G401 (cell line): Measurements from ENCODE around the gene KCNMA1. TPM values are rescaled to one million over a fixed set of nuclear protein-coding genes. Genes with fewer than 3 reads are reported as not detected.
"Not testable (repeated sequence)": the region's sequence is repeated elsewhere in the genome, so short reads cannot be mapped to it uniquely, and the experiment has no call there.

Source experiments
- DNase-seq: peaks from one replicate; pipeline ENCODE4 v3.0.0-alpha.2; 2015; ENCODE audit warnings: low spot score
- in situ Hi-C: cut with HindIII; loops from 2 replicates; pipeline ENCODE4 v1.10.0; 2016; ENCODE audit warnings: low sequenced_read_pairs, mixed read lengths
- total RNA-seq: library from RNA; depleted of rRNA; stranded (reverse); fragments of >200 nt; shearing (Covaris generic); gene quantifications from 2 replicates; pipeline ENCODE4 v1.2.3, GENCODE V29; 2014

KCNMA1 gene
- total RNA-seq, 1 experiment from 2014 or later = 0.81 TPM

DNA sequence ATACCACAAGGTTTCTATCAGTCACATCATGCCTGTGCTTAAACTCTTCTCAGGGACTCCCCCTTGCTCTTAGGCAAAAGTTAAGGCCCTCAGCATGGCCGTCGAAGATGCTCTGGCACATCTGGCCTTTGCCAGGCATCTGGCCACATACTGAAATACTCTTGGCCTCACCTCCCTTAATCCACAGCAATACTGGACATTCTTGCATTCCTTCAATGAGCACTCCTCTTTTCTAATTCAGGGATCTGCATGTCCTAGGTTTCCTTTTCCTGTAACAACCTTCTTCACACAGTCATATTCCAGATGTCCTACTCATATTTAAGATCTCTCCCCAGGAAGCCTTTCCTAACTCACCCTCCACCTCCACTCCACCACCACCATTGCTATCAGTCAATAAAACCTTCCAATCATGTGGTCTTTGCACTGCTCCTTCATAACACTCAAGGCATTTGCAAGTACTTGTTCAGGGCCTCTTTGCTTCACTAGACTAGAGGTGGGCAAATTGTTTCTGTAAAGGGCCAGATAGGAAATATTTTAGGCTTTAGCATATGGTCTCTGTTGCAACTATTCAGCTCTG, 216.6 kb downstream of the KCNMA1 start:
- in situ Hi-C loops = no loop called here
- no peak for DNase-seq

GRCh38 chr10:77419979-77420378, 217.6 kb downstream of the KCNMA1 start:
- in situ Hi-C loops = no loop called here
- no peak for DNase-seq

DNA sequence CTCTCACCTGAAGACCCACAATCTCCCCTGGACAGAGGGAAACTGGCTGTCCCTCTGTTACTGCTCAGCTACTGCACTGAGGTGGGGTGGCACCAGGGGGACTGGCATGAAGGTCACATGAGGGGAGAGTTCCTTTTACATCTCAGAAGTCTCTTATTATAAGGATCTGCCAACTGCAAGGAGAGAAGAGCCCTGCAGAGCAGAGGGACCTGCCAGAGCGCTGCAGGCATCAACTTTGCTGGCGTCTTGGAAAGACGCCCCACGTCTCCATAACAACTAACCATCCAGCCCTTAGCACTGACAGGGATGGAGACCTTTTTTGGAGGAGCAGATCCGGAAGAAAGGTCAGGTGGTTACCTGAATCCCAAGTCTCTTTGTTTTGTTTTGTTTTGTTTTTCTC, 218.6 kb downstream of the KCNMA1 start:
- no peak for DNase-seq
- in situ Hi-C loops = no loop called here

- in situ Hi-C loops = no loop called here
- DNase-seq = no peak
These were observed 219.6 kb downstream of the KCNMA1 start for GRCh38 chr10:77417806-77418640.

DNA sequence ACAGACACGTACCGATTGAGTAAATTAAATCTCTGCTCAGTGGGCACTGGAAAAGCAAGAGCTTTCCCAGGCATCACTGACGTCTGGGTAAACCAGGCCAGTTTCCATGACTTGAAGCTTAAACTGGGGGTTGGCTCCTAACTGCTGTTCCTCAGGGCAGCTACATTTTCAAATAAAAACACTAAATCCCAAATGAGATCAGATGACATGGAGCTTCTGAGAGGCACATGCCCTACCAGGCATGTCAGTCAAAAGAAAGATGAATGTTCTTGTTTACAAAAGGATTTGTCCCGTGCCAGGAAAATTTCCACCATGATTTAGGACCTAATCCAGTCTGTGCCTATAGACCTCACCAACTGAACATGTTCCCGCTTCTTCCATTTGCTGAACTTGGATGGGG, 220.2 kb downstream of the KCNMA1 start:
- no peak for DNase-seq
- in situ Hi-C loops = no loop called here

GRCh38 chr10:77416311-77417135, 221.1 kb downstream of the KCNMA1 start:
- in situ Hi-C loops = no loop called here

GRCh38 chr10:77415313-77415960, 222.2 kb downstream of the KCNMA1 start:
- in situ Hi-C loops = no loop called here
- DNase-seq = no peak

More at GRCh38 chr10:77416311-77417135, 221.1 kb downstream of the KCNMA1 start:
- no peak for DNase-seq

DNA sequence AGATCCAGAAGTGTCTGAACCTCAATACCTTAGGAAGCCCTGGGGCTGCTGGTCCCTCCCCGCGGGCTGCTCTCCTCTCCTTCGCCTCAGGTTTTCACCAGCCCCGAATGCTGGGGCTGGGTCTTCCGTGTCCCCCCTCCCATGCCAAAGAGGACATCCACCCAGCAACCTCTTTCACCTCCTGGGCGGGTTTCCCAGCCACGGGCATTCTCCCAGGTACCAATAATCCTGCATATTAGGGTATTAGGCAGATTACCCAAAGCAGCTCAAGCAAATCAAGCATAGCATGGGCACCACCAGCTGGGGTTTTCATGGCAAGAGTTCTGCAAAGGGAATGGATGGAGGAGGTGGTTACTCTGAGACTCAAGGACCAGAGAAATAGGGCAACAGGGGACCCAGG, 224.4 kb downstream of the KCNMA1 start:
- DNase-seq = no peak
- in situ Hi-C loops = no loop called here

- in situ Hi-C loops, DNase-seq: not testable (repeated sequence)
These were observed 225.0 kb downstream of the KCNMA1 start for GRCh38 chr10:77412573-77413133.

DNA sequence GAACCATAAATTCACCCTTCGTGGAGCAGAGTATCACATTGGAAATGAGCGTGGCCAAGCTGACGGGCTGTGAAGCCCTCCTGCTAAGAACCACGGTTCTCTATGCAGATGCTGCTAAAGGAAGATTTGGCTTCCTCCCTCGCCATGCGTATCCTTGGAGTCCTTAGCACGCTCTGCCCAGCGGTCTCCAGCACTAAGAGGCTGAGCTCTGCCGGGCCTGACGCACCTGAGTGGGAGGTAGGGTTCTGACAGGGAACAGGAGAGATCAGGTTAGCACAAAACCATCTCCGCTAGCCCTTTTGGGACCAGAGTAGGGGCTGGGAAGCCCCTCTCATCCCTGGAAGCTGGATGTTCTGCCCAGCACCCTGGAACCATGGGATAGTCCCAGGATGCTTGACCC, 225.8 kb downstream of the KCNMA1 start:
- no peak for DNase-seq
- in situ Hi-C loops = no loop called here

DNA sequence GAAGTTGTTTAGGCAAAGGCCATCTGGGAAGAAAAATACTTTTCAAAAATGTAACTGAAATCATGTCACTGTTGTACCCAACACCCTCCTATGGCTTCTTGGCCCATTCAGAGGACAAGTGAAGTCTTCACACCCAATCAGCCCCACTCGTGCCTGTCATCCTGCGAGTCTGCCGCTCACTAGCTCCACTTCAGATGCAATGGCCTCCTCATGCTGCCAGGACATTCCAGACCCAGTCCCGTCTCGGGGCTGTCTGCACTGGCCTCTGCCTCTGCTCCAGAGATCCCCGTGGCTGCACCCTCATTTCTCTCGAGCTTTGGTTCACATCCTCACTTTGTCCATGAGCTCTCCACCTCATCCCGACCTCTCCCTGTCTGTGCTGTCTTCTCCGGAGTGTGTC, 227.1 kb downstream of the KCNMA1 start:
- no peak for DNase-seq

DNA sequence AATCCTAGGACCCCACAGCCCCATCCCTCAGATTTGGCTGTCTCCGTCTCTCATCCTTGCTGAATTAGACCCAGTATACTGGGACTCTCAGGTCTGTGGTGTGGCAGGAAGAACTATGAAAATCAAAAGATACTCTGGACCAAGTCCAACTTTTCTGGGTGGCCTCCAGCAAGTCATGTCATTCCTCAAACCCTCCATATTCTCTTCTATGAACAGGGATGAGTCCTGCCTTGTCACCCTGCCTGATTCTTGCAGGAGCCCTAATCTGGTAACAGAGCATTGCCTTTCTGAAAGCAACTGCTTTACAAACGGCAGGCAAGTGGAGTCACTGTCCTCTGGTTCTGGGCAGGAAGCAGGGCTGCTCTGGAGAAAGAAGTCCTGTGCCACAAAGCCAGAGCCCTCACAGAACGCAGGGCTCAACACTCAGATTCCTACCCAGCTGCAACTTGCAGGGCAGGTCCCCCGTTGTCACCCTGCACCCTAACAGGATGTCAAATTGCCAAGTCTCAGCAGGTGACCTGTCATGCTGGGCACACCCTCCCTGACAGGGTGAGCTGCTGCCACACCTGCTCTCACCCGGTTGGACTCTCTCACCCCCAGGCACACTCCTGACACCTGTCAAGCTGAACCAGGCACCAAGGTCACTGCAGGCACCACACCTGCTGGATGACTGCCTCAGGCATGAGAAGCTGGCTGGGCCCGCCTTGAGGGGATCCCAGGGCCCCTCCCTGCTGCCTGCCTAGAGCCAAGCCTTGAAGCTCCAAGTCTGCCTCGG, 227.7 kb downstream of the KCNMA1 start:
- in situ Hi-C loops = no loop called here
- DNase-seq = no peak

More for the DNA sequence above, 227.1 kb downstream of the KCNMA1 start:
- in situ Hi-C loops = no loop called here

GRCh38 chr10:77408259-77408658, 229.3 kb downstream of the KCNMA1 start:
- no peak for DNase-seq
- in situ Hi-C loops = no loop called here

DNA sequence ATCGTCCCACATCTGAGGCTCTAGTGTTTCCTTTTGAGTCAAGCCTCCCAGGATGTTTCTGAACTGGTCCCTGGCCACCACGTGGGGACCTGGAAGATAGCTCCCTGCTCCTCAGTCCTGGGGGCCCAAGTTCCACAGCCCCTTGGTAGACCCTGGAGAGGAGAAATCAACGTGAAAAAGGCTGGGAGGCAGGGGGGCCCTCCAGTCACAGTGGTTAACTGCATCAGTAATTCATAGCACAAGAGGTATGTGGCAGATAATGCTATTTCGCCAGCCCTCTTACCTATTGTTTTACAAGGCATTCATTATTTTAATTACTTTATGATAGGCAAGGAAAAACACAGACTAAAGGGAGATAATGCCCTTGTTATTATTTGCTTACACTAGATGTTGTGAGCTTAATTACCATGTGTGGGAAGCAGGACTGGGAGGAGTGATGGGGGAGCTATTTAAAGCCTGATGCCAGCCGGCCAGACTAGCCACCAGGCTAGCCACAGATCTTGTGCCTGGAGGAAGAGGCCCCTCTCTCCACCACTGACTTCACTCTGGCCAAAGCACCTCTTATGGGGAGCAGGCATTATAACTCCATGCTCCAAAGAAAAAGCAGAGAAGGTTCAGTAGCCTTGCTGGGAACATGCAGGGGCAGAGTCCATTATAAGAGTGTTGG, 230.7 kb downstream of the KCNMA1 start:
- in situ Hi-C loops = no loop called here

GRCh38 chr10:77405771-77406241, 231.8 kb downstream of the KCNMA1 start:
- DNase-seq = no peak
- in situ Hi-C loops = no loop called here

More for the DNA sequence above, 230.7 kb downstream of the KCNMA1 start:
- DNase-seq = no peak

- in situ Hi-C loops = no loop called here
- DNase-seq = no peak
These were observed 232.8 kb downstream of the KCNMA1 start for GRCh38 chr10:77404810-77405209.

DNA sequence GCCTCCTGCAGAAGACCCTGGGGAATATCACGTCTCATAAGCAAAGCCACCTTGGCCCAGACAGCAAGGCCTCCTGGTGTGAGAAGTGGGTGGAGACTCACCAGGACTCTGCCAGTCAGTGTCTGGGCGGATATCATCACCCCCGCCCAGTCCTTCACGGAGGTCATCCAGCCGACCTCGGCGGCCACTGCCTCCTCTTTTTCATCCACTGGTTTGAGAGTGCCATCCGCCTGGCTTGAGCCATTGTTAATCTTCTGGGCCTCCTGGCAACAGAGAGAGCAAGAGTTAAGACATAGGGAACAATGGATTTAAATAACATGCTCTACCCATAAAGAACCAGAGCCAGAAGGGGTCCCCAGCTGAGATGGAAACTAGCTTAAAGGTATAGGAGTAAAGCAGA, 233.8 kb downstream of the KCNMA1 start:
- no peak for DNase-seq
- in situ Hi-C loops = no loop called here

- in situ Hi-C loops = no loop called here
- DNase-seq = no peak
These were observed 235.9 kb downstream of the KCNMA1 start for GRCh38 chr10:77401683-77402082.
